ENCODE measurements around the gene BEND3. TPM values are rescaled to one million over a fixed set of nuclear protein-coding genes. Genes with fewer than 3 reads are reported as not detected.
"Not testable (repeated sequence)": the region's sequence is repeated elsewhere in the genome, so short reads cannot be mapped to it uniquely, and the experiment has no call there.

The BEND3 gene
- total and polyA plus RNA-seq, 8 donors = 0.58 to 10.4 (median 2.5) TPM

DNA sequence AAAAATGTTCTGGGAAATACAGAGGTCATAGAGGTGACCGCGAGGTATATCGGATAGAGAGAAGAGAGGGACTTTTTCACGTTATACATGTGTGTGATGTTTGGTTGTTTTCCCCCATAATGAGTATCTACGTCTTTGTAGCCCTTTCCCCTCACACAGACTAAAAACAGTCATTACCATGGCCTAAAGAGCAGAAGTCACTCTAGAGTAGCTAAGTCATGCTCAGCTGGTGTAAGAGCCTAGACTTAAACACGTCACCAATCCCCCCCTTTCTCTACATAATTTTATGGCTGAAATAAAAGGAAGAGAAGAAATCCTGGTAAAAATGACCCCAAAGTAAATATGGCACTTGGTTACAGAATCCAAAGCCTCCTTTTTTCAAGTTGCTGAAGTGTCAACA lies 6.0 kb upstream of the BEND3 start:
- no peaks in the 10 kb centered on the region for H3K9me3 ChIP-seq
- no peak for TF ChIP-seq POLR2AphosphoS5 (IDR thresholded peaks at IDR 0.05)
- TF ChIP-seq POLR2A (IDR thresholded peaks at IDR 0.05) = no peak
- TF ChIP-seq EP300 (IDR thresholded peaks at IDR 0.05) = no peak
- TF ChIP-seq CTCF (IDR thresholded peaks at IDR 0.05) = no peak
- WGBS, 5 donors = 92 to 95% (median 93%) methylated on average over 6 of the region's 6 CpGs
- no peaks in the 10 kb centered on the region for H3K36me3 ChIP-seq
- peaks cover 4 to 8% (median 7%) of the 10 kb centered on the region in 4 donors for H3K4me1 ChIP-seq
- no peak overlapping the region for H3K27ac ChIP-seq
- intact Hi-C loops (cut with DNase I; ENCODE audit: low total_unique reads) = no loop called here
- peaks cover 0 to 20% (median 0%) of the 10 kb centered on the region in 3 donors for H3K27me3 ChIP-seq
- DNase-seq = no peak
- no peak overlapping the region for H3K4me3 ChIP-seq

- no peaks in the 10 kb centered on the region for H3K36me3 ChIP-seq
- no peak overlapping the region for H3K4me3 ChIP-seq
- H3K27ac ChIP-seq = no peak overlapping the region
- intact Hi-C loops (cut with DNase I; ENCODE audit: low total_unique reads) = no loop called here
- 88 to 100% (median 97%) methylated on average over 4 of the region's 4 CpGs for WGBS, 5 donors
- peaks cover 0 to 23% (median 0%) of the 10 kb centered on the region in 3 donors for H3K27me3 ChIP-seq
- TF ChIP-seq CTCF (IDR thresholded peaks at IDR 0.05) = no peak
- no peak for TF ChIP-seq POLR2A (IDR thresholded peaks at IDR 0.05)
- TF ChIP-seq POLR2AphosphoS5 (IDR thresholded peaks at IDR 0.05) = no peak
- TF ChIP-seq EP300 (IDR thresholded peaks at IDR 0.05) = no peak
- peaks cover 8 to 16% (median 12%) of the 10 kb centered on the region in 4 donors for H3K4me1 ChIP-seq
- no peaks in the 10 kb centered on the region for H3K9me3 ChIP-seq
- DNase-seq = no peak
Observed at GRCh38 chr6:107120404-107120803, 5.1 kb upstream of the BEND3 start.

- no peak for DNase-seq
- TF ChIP-seq POLR2A (IDR thresholded peaks at IDR 0.05) (no peak), POLR2AphosphoS5 (IDR thresholded peaks at IDR 0.05) (no peak), CTCF (IDR thresholded peaks at IDR 0.05) (no peak), EP300 (IDR thresholded peaks at IDR 0.05) (no peak)
- Histone ChIP-seq H3K4me3 (no peak overlapping the region), H3K9me3 (no peaks in the 10 kb centered on the region), H3K27ac (no peak overlapping the region), H3K27me3 (peaks cover 0 to 23% (median 0%) of the 10 kb centered on the region in 3 donors), H3K4me1 (peaks cover 9 to 18% (median 14%) of the 10 kb centered on the region in 4 donors), H3K36me3 (no peaks in the 10 kb centered on the region)
- intact Hi-C loops (cut with DNase I; ENCODE audit: low total_unique reads) = no loop called here
- WGBS, 5 donors = 60 to 85% (median 73%) methylated on average over 2 of the region's 2 CpGs
Observed at GRCh38 chr6:107118976-107119375, 3.7 kb upstream of the BEND3 start.

- H3K4me3 ChIP-seq; intact Hi-C loops (cut with DNase I; ENCODE audit: low total_unique reads); H3K27ac ChIP-seq; H3K9me3 ChIP-seq; H3K36me3 ChIP-seq; DNase-seq: not testable (repeated sequence)
- 90 to 93% (median 92%) methylated on average over 9 of the region's 9 CpGs for WGBS, 5 donors
- Histone ChIP-seq H3K27me3 (peaks cover 0 to 23% (median 0%) of the 10 kb centered on the region in 3 donors), H3K4me1 (peaks cover 14 to 22% (median 19%) of the 10 kb centered on the region in 4 donors)
Observed at GRCh38 chr6:107118540-107118939, 3.2 kb upstream of the BEND3 start.

DNA sequence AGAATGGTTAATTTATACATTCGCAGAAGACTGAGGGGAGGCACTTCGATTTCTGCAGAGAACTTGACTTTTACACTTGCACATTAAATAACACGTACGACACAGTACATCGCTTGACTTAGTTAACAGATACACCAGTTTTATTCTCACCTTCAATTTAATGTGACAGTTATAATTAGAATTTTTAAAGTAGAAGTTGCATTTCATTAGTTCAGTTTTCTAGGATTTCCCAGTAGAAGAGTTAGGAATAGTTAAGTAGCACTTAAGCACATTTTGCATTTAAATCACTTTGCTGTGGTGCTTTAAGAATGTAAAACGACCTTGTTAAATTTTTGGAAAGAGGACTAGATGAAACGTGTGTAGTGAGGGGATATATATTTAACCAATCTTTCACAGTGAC lies 1.6 kb upstream of the BEND3 start:
- no peaks in the 10 kb centered on the region for H3K36me3 ChIP-seq
- TF ChIP-seq POLR2AphosphoS5 (IDR thresholded peaks at IDR 0.05) (no peak), POLR2A (IDR thresholded peaks at IDR 0.05) (no peak), EP300 (IDR thresholded peaks at IDR 0.05) (no peak), CTCF (IDR thresholded peaks at IDR 0.05) (no peak)
- peak overlapping the region in 2 of 5 donors; percentile 87 to 91 for H3K27ac ChIP-seq
- H3K9me3 ChIP-seq = no peaks in the 10 kb centered on the region
- peaks cover 15 to 25% (median 21%) of the 10 kb centered on the region in 4 donors for H3K4me1 ChIP-seq
- WGBS, 5 donors = 23 to 32% (median 30%) methylated on average over 7 of the region's 7 CpGs
- peaks cover 0 to 23% (median 0%) of the 10 kb centered on the region in 3 donors for H3K27me3 ChIP-seq
- intact Hi-C loops (cut with DNase I; ENCODE audit: low total_unique reads) = no loop called here
- H3K4me3 ChIP-seq = peak overlapping the region in 3 of 4 donors; percentile 76 to 91 (median 77)
- no peak for DNase-seq

Data from stomach (tissue), 9 donors.